DMS114 treated with DMSO at 0.1 percent for 48 hours (cell line): Measurements from ENCODE around the gene IFNL3.

ENCODE experiments used
- DNase-seq: peaks from one replicate; lab custom pipeline; 2025; ENCODE audit not compliant: unreplicated experiment; lab: John Stamatoyannopoulos, UW

IFNL3 gene

DNA sequence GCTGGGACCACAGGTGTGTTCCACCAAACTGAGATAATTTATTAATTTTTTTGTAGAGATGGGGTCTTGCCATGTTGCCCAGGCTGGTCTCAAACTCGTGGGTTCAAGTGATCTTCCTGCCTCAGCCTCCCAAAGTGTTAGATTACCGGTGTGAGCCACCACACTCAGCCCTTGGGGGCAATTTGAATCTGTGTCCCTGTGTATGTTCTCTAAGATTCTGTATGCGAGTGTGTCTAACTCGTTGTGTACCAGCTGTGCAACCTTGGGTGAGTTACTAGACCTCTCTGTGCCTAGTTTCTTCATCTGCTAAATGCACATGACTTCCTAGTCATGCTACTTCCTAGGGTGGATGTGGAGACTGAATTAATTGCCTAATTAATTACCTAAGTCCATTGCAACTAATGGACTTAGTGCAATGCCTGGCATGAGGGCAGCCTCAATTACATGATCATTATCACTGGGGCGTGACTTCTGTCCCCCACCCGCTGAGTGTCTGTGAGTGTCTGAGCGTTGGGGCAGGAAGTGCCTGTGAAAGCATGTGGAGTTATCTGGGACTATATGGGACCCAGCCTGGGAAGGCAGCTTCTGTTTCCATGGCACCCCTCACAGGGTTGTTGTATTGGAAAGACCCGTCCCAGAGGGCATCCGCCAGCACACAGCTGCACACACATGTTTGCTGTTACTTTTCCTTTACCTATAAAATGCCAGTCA lies 49.8 kb downstream of the IFNL3 start:
- DNase-seq: no peak

GRCh38 chr19:39193803-39194202 lies 51.0 kb downstream of the IFNL3 start:
- DNase-seq: no peak
